ENCODE measurements around the gene HIRA. TPM values are rescaled to one million over a fixed set of nuclear protein-coding genes. Genes with fewer than 3 reads are reported as not detected.
"Not testable (repeated sequence)": the region's sequence is repeated elsewhere in the genome, so short reads cannot be mapped to it uniquely, and the experiment has no call there.

Gene HIRA
- total RNA-seq, 2 donors from 2014 or later: 10.6 to 12.9 TPM

DNA sequence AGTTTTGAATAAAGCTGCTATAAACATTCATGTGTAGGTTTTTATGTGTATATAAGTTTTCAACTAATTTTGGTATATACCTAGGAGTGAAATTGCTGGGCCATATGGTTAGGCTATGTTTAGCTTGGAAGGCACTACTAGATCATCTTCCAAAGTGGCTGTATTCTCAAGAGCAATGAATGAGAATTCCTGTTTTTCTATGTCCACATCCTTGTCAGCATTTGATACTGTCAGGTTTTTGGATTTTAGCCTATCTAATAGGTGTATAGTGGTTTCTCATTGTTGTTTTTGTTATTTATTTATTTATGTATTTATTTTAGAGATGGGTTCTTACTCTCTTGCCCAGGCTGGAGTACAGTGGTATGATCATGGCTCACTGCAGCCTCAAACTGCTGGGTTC, 113.7 kb downstream of the HIRA start:
- DNase-seq: no peak
- Histone ChIP-seq H3K36me3 (replicated peaks in 1 of 2; ENCODE audit: insufficient read depth in 1 of 2, low read depth in 2 of 2) (no peaks in the 10 kb centered on the region), H3K4me1 (no peaks in the 10 kb centered on the region), H3K9me3 (peaks cover 0 to 13% (median 0%) of the 10 kb centered on the region in 3 donors), H3K27ac (no peak overlapping the region), H3K4me3 (no peak overlapping the region), H3K27me3 (no peaks in the 10 kb centered on the region)
- intact Hi-C loops (cut with DNase I): no loop called here
- TF ChIP-seq, protein P1, sequence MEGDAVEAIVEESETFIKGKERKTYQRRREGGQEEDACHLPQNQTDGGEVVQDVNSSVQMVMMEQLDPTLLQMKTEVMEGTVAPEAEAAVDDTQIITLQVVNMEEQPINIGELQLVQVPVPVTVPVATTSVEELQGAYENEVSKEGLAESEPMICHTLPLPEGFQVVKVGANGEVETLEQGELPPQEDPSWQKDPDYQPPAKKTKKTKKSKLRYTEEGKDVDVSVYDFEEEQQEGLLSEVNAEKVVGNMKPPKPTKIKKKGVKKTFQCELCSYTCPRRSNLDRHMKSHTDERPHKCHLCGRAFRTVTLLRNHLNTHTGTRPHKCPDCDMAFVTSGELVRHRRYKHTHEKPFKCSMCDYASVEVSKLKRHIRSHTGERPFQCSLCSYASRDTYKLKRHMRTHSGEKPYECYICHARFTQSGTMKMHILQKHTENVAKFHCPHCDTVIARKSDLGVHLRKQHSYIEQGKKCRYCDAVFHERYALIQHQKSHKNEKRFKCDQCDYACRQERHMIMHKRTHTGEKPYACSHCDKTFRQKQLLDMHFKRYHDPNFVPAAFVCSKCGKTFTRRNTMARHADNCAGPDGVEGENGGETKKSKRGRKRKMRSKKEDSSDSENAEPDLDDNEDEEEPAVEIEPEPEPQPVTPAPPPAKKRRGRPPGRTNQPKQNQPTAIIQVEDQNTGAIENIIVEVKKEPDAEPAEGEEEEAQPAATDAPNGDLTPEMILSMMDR (IDR thresholded peaks at IDR 0.05): no peak
- TF ChIP-seq POLR2A (IDR thresholded peaks at IDR 0.05): no peak
- no peak for ATAC-seq

DNA sequence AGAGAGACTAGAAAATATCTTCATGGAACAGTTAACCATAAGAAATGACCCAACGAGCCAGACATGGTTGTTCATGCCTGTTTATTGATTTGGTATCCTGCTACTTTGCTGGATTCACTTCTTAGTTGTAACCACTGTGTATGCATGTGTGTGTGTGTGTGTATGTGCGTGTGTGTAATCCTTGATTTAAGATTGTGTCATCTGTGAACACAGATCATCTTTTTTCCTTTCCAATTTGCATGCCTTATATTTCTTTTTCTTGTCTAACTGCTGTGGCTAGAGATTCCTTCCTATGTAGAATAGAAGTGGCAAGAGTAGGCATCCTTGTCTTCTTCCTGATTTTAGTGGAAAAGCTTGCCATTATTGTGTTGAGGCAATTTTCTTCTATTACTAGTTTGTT, 123.7 kb downstream of the HIRA start:
- Histone ChIP-seq H3K4me3 (no peak overlapping the region), H3K27me3 (no peaks in the 10 kb centered on the region), H3K4me1 (no peaks in the 10 kb centered on the region), H3K27ac (no peak overlapping the region), H3K36me3 (replicated peaks in 1 of 2; ENCODE audit: insufficient read depth in 1 of 2, low read depth in 2 of 2) (no peaks in the 10 kb centered on the region), H3K9me3 (no peaks in the 10 kb centered on the region)
- ATAC-seq (no peak), DNase-seq (no peak)
- TF ChIP-seq, protein P1 (IDR thresholded peaks at IDR 0.05): no peak
- TF ChIP-seq POLR2A (IDR thresholded peaks at IDR 0.05): no peak
- WGBS, 2 donors: 64 to 73% methylated on average over 2 of the region's 2 CpGs
- intact Hi-C loops (cut with DNase I): no loop called here

DNA sequence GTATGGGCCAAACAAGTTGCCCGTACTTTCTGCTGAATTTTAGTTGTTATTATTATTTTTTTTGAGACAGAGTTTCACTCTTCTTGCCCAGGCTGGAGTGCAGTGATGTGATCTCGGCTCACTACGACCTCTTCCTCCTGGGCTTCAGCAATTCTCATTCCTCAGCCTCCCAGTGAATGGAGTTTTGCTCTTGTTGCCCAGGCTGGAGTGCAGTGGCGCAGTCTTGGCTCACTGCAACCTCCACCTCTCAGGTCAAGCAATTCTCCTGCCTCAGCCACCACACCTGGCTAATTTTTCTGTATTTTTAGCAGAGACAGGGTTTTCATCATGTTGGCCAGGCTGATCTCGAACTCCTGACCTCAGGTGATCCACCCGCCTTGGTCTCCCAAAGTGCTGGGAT, 125.0 kb downstream of the HIRA start:
- H3K36me3 ChIP-seq (replicated peaks in 1 of 2; ENCODE audit: insufficient read depth in 1 of 2, low read depth in 2 of 2); DNase-seq; ATAC-seq; H3K27ac ChIP-seq; intact Hi-C loops (cut with DNase I); H3K4me1 ChIP-seq; H3K27me3 ChIP-seq; H3K9me3 ChIP-seq; H3K4me3 ChIP-seq: not testable (repeated sequence)
- WGBS, 2 donors: 89 to 90% methylated on average over 6 of the region's 6 CpGs

DNA sequence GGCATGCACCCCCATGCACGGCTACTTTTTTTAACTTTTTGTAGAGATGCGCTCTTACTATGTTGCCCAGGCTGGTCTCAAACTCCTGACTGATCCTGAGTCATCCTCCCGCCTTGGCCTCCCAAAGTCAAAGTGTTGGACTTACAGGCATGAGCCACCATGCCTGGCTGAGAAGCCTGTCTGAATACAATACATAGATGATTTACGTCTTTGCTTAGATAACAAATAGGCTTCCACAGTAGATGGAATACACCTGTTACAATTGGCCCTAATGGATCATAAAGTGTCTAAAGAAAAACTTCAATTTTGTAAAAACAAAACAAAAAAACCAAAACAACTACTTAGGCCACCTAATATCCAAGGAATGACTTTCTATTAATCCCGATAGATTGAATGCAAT, 127.0 kb downstream of the HIRA start:
- intact Hi-C loops (cut with DNase I): no loop called here
- Histone ChIP-seq H3K27ac (no peak overlapping the region), H3K4me1 (no peaks in the 10 kb centered on the region), H3K36me3 (replicated peaks in 1 of 2; ENCODE audit: insufficient read depth in 1 of 2, low read depth in 2 of 2) (no peaks in the 10 kb centered on the region), H3K27me3 (no peaks in the 10 kb centered on the region), H3K4me3 (no peak overlapping the region), H3K9me3 (no peaks in the 10 kb centered on the region)
- DNase-seq: no peak
- TF ChIP-seq, protein P1 (IDR thresholded peaks at IDR 0.05): no peak
- no peak for TF ChIP-seq POLR2A (IDR thresholded peaks at IDR 0.05)
- ATAC-seq: no peak
- WGBS, 2 donors: 92 to 99% methylated on average over 5 of the region's 5 CpGs

DNA sequence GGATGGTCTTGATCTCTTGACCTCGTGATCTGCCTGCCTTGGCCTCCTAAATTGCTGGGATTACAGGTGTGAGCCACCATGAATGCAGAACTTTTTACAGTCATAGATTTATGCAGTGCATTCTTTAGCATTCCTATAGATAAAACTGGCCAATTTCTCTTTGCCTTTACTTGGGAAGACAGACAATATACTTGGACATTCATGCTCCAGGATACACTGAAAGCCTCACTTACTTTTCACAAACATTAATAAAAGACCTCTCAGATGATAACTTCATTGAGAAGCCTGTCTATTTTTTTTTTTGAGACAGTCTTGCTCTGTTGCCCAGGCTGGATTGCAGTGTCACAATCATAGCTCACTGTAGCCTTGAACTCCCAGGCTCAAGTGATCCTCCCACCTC, 127.7 kb downstream of the HIRA start:
- Histone ChIP-seq H3K4me3 (no peak overlapping the region), H3K27me3 (no peaks in the 10 kb centered on the region), H3K36me3 (replicated peaks in 1 of 2; ENCODE audit: insufficient read depth in 1 of 2, low read depth in 2 of 2) (no peaks in the 10 kb centered on the region), H3K4me1 (no peaks in the 10 kb centered on the region), H3K27ac (no peak overlapping the region), H3K9me3 (no peaks in the 10 kb centered on the region)
- no peak for ATAC-seq
- intact Hi-C loops (cut with DNase I): no loop called here
- TF ChIP-seq POLR2A (IDR thresholded peaks at IDR 0.05): no peak
- 67 to 74% methylated on average over 1 of the region's 1 CpG for WGBS, 2 donors
- DNase-seq: no peak

DNA sequence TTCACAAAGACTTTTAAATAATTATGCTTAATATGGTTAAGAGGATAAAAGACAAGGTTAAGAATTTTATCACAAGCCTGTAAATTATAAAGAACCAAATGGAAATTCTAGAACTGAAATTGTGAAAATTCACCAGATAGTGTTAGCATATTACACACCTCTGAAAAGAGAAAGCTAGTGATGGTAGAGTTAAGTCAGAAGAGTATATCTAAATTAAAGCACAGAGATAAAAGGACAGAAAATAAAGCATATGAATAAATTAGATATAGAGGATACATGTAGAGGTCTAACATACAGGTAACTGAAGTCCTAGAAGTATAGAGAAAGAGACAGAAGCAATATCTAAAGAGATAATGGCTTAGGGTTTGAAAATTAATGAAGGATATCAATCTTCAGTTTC, 135.8 kb downstream of the HIRA start:
- no peak for ATAC-seq
- no peak overlapping the region for H3K4me3 ChIP-seq
- H3K27me3 ChIP-seq: no peaks in the 10 kb centered on the region
- no peak for TF ChIP-seq POLR2A (IDR thresholded peaks at IDR 0.05)
- TF ChIP-seq, protein P1 (IDR thresholded peaks at IDR 0.05): no peak
- H3K36me3 ChIP-seq (replicated peaks in 1 of 2; ENCODE audit: insufficient read depth in 1 of 2, low read depth in 2 of 2): no peaks in the 10 kb centered on the region
- no peak overlapping the region for H3K27ac ChIP-seq
- H3K4me1 ChIP-seq: peaks cover 10% of the 10 kb centered on the region
- intact Hi-C loops (cut with DNase I): no loop called here
- DNase-seq: no peak
- no peaks in the 10 kb centered on the region for H3K9me3 ChIP-seq
